ENCODE measurements around the gene BEGAIN.
A peak's percentile ranks its signal among the peaks of the same experiment; 100 is the strongest.

BEGAIN gene
- 0.65 to 8.9 (median 2.6) reads per million in 3 experiments for total RNA-seq

GRCh38 chr14:100587086-100587762 is at the start of gene BEGAIN:
Gene BEGAIN (minus strand): TSS chr14:100587417. CDS start chr14:100587290, 127 bp downstream.
- no peak for DNase-seq

GRCh38 chr14:100636559-100636958 is 49.3 kb upstream of the BEGAIN start:
- DNase-seq, result no peak

- no peak for DNase-seq
These were observed 46.8 kb upstream of the BEGAIN start for GRCh38 chr14:100634026-100634425.

GRCh38 chr14:100633406-100633805 is 46.2 kb upstream of the BEGAIN start:
- no peak for DNase-seq

- DNase-seq, result no peak
These were observed 42.5 kb upstream of the BEGAIN start for GRCh38 chr14:100629696-100630095.

- no peak for DNase-seq
These were observed 41.9 kb upstream of the BEGAIN start for GRCh38 chr14:100629098-100629497.

GRCh38 chr14:100628225-100628624 is 41.0 kb upstream of the BEGAIN start:
- no peak for DNase-seq

GRCh38 chr14:100626614-100627013 is 39.4 kb upstream of the BEGAIN start:
- no peak for DNase-seq

GRCh38 chr14:100623961-100624360 is 36.7 kb upstream of the BEGAIN start:
- no peak for DNase-seq

GRCh38 chr14:100623557-100623956 is 36.3 kb upstream of the BEGAIN start:
- no peak for DNase-seq

GRCh38 chr14:100622708-100623485 is 35.7 kb upstream of the BEGAIN start:
- DNase-seq, result no peak

GRCh38 chr14:100622224-100622623 is 35.0 kb upstream of the BEGAIN start:
- no peak for DNase-seq

GRCh38 chr14:100621806-100622205 is 34.6 kb upstream of the BEGAIN start:
- DNase-seq, result no peak

GRCh38 chr14:100620255-100621100 is 33.3 kb upstream of the BEGAIN start:
- DNase-seq, result no peak

- DNase-seq, result no peak
These were observed 32.4 kb upstream of the BEGAIN start for GRCh38 chr14:100619396-100620254.

GRCh38 chr14:100618763-100619320 is 31.6 kb upstream of the BEGAIN start:
- no peak for DNase-seq

- no peak for DNase-seq
These were observed 31.1 kb upstream of the BEGAIN start for GRCh38 chr14:100618318-100618693.

- DNase-seq, result peak; percentile 33
These were observed 30.4 kb upstream of the BEGAIN start for GRCh38 chr14:100617410-100618317.

- no peak for DNase-seq
These were observed 29.7 kb upstream of the BEGAIN start for GRCh38 chr14:100616854-100617409.
